ENCODE results near the gene DIDO1.

The DIDO1 gene

GRCh38 chr20:62889411-62889810 is 36.9 kb downstream of the DIDO1 start:
- no peak for TF ChIP-seq CTCF (conservative IDR thresholded peaks at IDR 0.05; ENCODE audit: low read length)

GRCh38 chr20:62888910-62889309 is 37.4 kb downstream of the DIDO1 start:
- no peak for DNase-seq (ENCODE audit: low read depth)
- no peak for TF ChIP-seq CTCF (conservative IDR thresholded peaks at IDR 0.05; ENCODE audit: low read length)
- no peak overlapping the region for H3K4me3 ChIP-seq (ENCODE audit: low read length)

More at GRCh38 chr20:62889411-62889810, 36.9 kb downstream of the DIDO1 start:
- no peak overlapping the region for H3K4me3 ChIP-seq (ENCODE audit: low read length)
- DNase-seq (ENCODE audit: low read depth), result no peak

GRCh38 chr20:62888406-62888805 is 37.9 kb downstream of the DIDO1 start:
- no peak for TF ChIP-seq CTCF (conservative IDR thresholded peaks at IDR 0.05; ENCODE audit: low read length)
- H3K4me3 ChIP-seq (ENCODE audit: low read length), result no peak overlapping the region
- DNase-seq (ENCODE audit: low read depth), result no peak

GRCh38 chr20:62887860-62888239 is 38.5 kb downstream of the DIDO1 start:
- DNase-seq (ENCODE audit: low read depth), result no peak
- H3K4me3 ChIP-seq (ENCODE audit: low read length), result no peak overlapping the region
- no peak for TF ChIP-seq CTCF (conservative IDR thresholded peaks at IDR 0.05; ENCODE audit: low read length)

- no peak overlapping the region for H3K4me3 ChIP-seq (ENCODE audit: low read length)
- peak; percentile 83 for DNase-seq (ENCODE audit: low read depth)
Observed at GRCh38 chr20:62887152-62887859, 39.0 kb downstream of the DIDO1 start.

GRCh38 chr20:62886709-62887058 is 39.6 kb downstream of the DIDO1 start:
- no peak for TF ChIP-seq CTCF (conservative IDR thresholded peaks at IDR 0.05; ENCODE audit: low read length)
- DNase-seq (ENCODE audit: low read depth), result no peak
- H3K4me3 ChIP-seq (ENCODE audit: low read length), result no peak overlapping the region

More at GRCh38 chr20:62887152-62887859, 39.0 kb downstream of the DIDO1 start:
- TF ChIP-seq CTCF (conservative IDR thresholded peaks at IDR 0.05; ENCODE audit: low read length), result peak; percentile 20

- no peak for TF ChIP-seq CTCF (conservative IDR thresholded peaks at IDR 0.05; ENCODE audit: low read length)
- no peak for DNase-seq (ENCODE audit: low read depth)
- no peak overlapping the region for H3K4me3 ChIP-seq (ENCODE audit: low read length)
Observed at GRCh38 chr20:62885896-62886708, 40.2 kb downstream of the DIDO1 start.
